Right cardiac atrium (tissue), 5 donors: ENCODE data around the gene MYO10. TPM values are rescaled to one million over a fixed set of nuclear protein-coding genes. Genes with fewer than 3 reads are reported as not detected.
"Not testable (repeated sequence)": the region's sequence is repeated elsewhere in the genome, so short reads cannot be mapped to it uniquely, and the experiment has no call there.

Experiments used
- ATAC-seq, 2 donors: fragments of 200-7000 bp; cut with Tn5 transposase; one replicate each; pipeline versions ENCODE4 v1.8.0 to v1.9.1; 2020; ENCODE audit warnings: moderate library complexity in 2 of 2, mild to moderate bottlenecking in 1 of 2
- DNase-seq, 3 donors: peaks; one replicate each; pipeline ENCODE4 v3.0.0-alpha.2; 2020
- H3K27ac ChIP-seq: one replicate; pipeline ENCODE4 v1.5.1; 2013; ENCODE audit warnings: mild to moderate bottlenecking, low read length, control low read depth, moderate library complexity
- H3K27me3 ChIP-seq: one replicate; pipeline ENCODE4 v1.6.1; 2013; ENCODE audit not compliant: control insufficient read depth, insufficient read depth
- H3K4me1 ChIP-seq: one replicate; pipeline ENCODE4 v1.6.1; 2013; ENCODE audit warnings: low read length; ENCODE audit not compliant: control insufficient read depth, insufficient read depth
- H3K4me3 ChIP-seq: one replicate; pipeline ENCODE4 v1.5.1; 2013; ENCODE audit warnings: low read length, control low read depth
- H3K9me3 ChIP-seq: one replicate; pipeline ENCODE4 v1.6.1; 2013; ENCODE audit warnings: low read length; ENCODE audit not compliant: control insufficient read depth
- WGBS: extraction: QIAGEN DNeasy Blood & Tissue Kit; methylation state at CpG from one replicate; pipeline ENCODE4 v1.1.7; 2013; 5-methylcytosine and 5-hydroxymethylcytosine counted together
- intact Hi-C, 4 donors: fragments of 100-400 bp; cut with DNase I; formaldehyde crosslinking; loops; one replicate each; pipeline versions ENCODE4 v1.11.0 to v1.14.0; 2022 to 2023
- polyA plus RNA-seq: library from polyadenylated mRNA; stranded (reverse); fragments of 200-250 nt; gene quantifications from one replicate; pipeline ENCODE4 v1.2.3, GENCODE V29; 2013
- total RNA-seq, 4 donors: library from RNA; stranded (reverse); fragmentation: NEBNext Ultra II Directional; extraction: Animal tissue kit (Norgen Biotek cat#: 25700); gene quantifications; one replicate each; pipeline ENCODE4 v1.2.1, GENCODE V29; 2021
- donor health status: healthy with polysubstance abuse.
- donor health status: DM: no; HTN: yes; CAD: no.
- donor health status: DM: no; HTN: no; CAD: no.
- donor health status: DM: no; HTN: yes; CAD: no; lungs with severe emphysema.
- donor health status: DM: yes; HTN: yes; CAD: no.

Gene MYO10
- total and polyA plus RNA-seq, 5 donors, result 2.1 to 4.3 (median 3.1) TPM

GRCh38 chr5:16740066-16740810 lies 195.8 kb downstream of the MYO10 start:
- Histone ChIP-seq H3K27me3 (no peaks in the 10 kb centered on the region), H3K27ac (no peak overlapping the region), H3K4me3 (peak overlapping the region; percentile 35), H3K4me1 (peaks cover 2% of the 10 kb centered on the region), H3K9me3 (no peaks in the 10 kb centered on the region)
- 39% methylated on average over 17 of the region's 17 CpGs for WGBS
- DNase-seq (no peak), ATAC-seq (no peak)
- intact Hi-C loops, result no loop called here

GRCh38 chr5:16738393-16738792 lies 197.7 kb downstream of the MYO10 start:
- H3K27ac ChIP-seq, H3K4me1 ChIP-seq, H3K9me3 ChIP-seq, H3K27me3 ChIP-seq, H3K4me3 ChIP-seq, ATAC-seq, intact Hi-C loops, DNase-seq: not testable (repeated sequence)
- WGBS, result 94% methylated on average over 5 of the region's 5 CpGs

- intact Hi-C loops, result no loop called here
- Histone ChIP-seq H3K27me3 (no peaks in the 10 kb centered on the region), H3K4me3 (no peak overlapping the region), H3K4me1 (peaks cover 2% of the 10 kb centered on the region), H3K9me3 (no peaks in the 10 kb centered on the region), H3K27ac (no peak overlapping the region)
- DNase-seq (no peak), ATAC-seq (no peak)
- WGBS, result 75% methylated on average over 11 of the region's 11 CpGs
These were observed 198.3 kb downstream of the MYO10 start for GRCh38 chr5:16737620-16738364.

- WGBS, result 44% methylated on average over 3 of the region's 3 CpGs
- peaks cover 2% of the 10 kb centered on the region for H3K4me1 ChIP-seq
- no peaks in the 10 kb centered on the region for H3K9me3 ChIP-seq
- intact Hi-C loops, result no loop called here
- no peak overlapping the region for H3K27ac ChIP-seq
- no peaks in the 10 kb centered on the region for H3K27me3 ChIP-seq
- no peak overlapping the region for H3K4me3 ChIP-seq
- no peak for ATAC-seq
- DNase-seq, result no peak
These were observed 198.9 kb downstream of the MYO10 start for GRCh38 chr5:16737209-16737608.

GRCh38 chr5:16736158-16736995 lies 199.7 kb downstream of the MYO10 start:
- peak; percentile 68 to 92 for ATAC-seq
- DNase-seq, result peak in 1 of 3 donors; percentile 50
- intact Hi-C loops, result no loop called here
- Histone ChIP-seq H3K9me3 (no peaks in the 10 kb centered on the region), H3K27me3 (no peaks in the 10 kb centered on the region), H3K27ac (no peak overlapping the region), H3K4me3 (no peak overlapping the region), H3K4me1 (peaks cover 2% of the 10 kb centered on the region)
- WGBS, result 42% methylated on average over 14 of the region's 14 CpGs

- Histone ChIP-seq H3K9me3 (no peaks in the 10 kb centered on the region), H3K27ac (no peak overlapping the region), H3K27me3 (no peaks in the 10 kb centered on the region), H3K4me3 (no peak overlapping the region), H3K4me1 (peaks cover under 1% of the 10 kb centered on the region)
- intact Hi-C loops, result no loop called here
- WGBS, result 71% methylated on average over 15 of the region's 15 CpGs
- DNase-seq (no peak), ATAC-seq (no peak)
These were observed 200.7 kb downstream of the MYO10 start for GRCh38 chr5:16735101-16736060.

GRCh38 chr5:16733331-16734006 lies 202.6 kb downstream of the MYO10 start:
- no peak for ATAC-seq
- H3K27me3 ChIP-seq, result no peaks in the 10 kb centered on the region
- DNase-seq, result no peak
- intact Hi-C loops, result no loop called here
- H3K27ac ChIP-seq, result no peak overlapping the region
- WGBS, result 73% methylated on average over 12 of the region's 12 CpGs
- peaks cover 2% of the 10 kb centered on the region for H3K9me3 ChIP-seq
- H3K4me1 ChIP-seq, result no peaks in the 10 kb centered on the region
- H3K4me3 ChIP-seq, result no peak overlapping the region

GRCh38 chr5:16732356-16732755 lies 203.7 kb downstream of the MYO10 start:
- 94% methylated on average over 5 of the region's 5 CpGs for whole genome bisulfite sequencing
- intact Hi-C loops, result no loop called here

GRCh38 chr5:16727755-16728325 lies 208.2 kb downstream of the MYO10 start:
- WGBS, result 31% methylated on average over 11 of the region's 11 CpGs
- no peaks in the 10 kb centered on the region for H3K27me3 ChIP-seq
- intact Hi-C loops, result no loop called here
- ATAC-seq (peak; percentile 53 to 67), DNase-seq (peak in 1 of 3 donors; percentile 39)
- H3K27ac ChIP-seq, result no peak overlapping the region
- peaks cover 3% of the 10 kb centered on the region for H3K9me3 ChIP-seq
- no peak overlapping the region for H3K4me3 ChIP-seq
- peaks cover 4% of the 10 kb centered on the region for H3K4me1 ChIP-seq

More at GRCh38 chr5:16732356-16732755, 203.7 kb downstream of the MYO10 start:
- no peak for ATAC-seq
- H3K9me3 ChIP-seq, result peaks cover 2% of the 10 kb centered on the region
- H3K27me3 ChIP-seq, result no peaks in the 10 kb centered on the region
- H3K27ac ChIP-seq, result no peak overlapping the region
- peaks cover 4% of the 10 kb centered on the region for H3K4me1 ChIP-seq
- no peak for DNase-seq
- no peak overlapping the region for H3K4me3 ChIP-seq
